GM12878 (cell line): ENCODE measurements around the gene ZBTB16.

Experiments used
- CBFB ChIP-seq: IDR thresholded peaks from 2 replicates; pipeline ENCODE4 v1.6.1; 2016; ENCODE audit warnings: antibody characterized with exemption, low read depth
- FOXK2 ChIP-seq: fragments of 450-650 bp; IDR thresholded peaks from 2 replicates; pipeline ENCODE4 v1.6.1; 2017; ENCODE audit warnings: mild to moderate bottlenecking, moderate library complexity
- POLR2A ChIP-seq: IDR thresholded peaks from 2 replicates; pipeline ENCODE4 v1.6.1; 2011; ENCODE audit warnings: low read depth, mild to moderate bottlenecking, low read length
- POLR2AphosphoS2 ChIP-seq: IDR thresholded peaks from 2 replicates; pipeline ENCODE4 v1.6.1; 2011; ENCODE audit warnings: low read depth, mild to moderate bottlenecking, low read length, improper control_type of control experiment, moderate library complexity
- RCOR1 ChIP-seq: conservative IDR thresholded peaks from 2 replicates; pipeline ENCODE4 v1.6.1; 2012; ENCODE audit warnings: low read depth, low read length, improper control_type of control experiment
- RUNX3 ChIP-seq: IDR thresholded peaks from 2 replicates; pipeline ENCODE4 v1.6.1; 2012; ENCODE audit warnings: low read length, inconsistent platforms
- SUPT20H ChIP-seq: IDR thresholded peaks from 2 replicates; pipeline ENCODE4 v1.6.1; 2011; ENCODE audit warnings: low read depth, mild to moderate bottlenecking, low read length, moderate library complexity, borderline replicate concordance; ENCODE audit not compliant: control insufficient read depth
- TAF1 ChIP-seq: IDR thresholded peaks from 2 replicates; pipeline ENCODE4 v1.6.1; 2011; ENCODE audit warnings: mild to moderate bottlenecking, low read depth, low read length, borderline replicate concordance
- TF ChIP-seq, protein P1 (sequence below): IDR thresholded peaks from 2 replicates; pipeline ENCODE4 v1.6.1; 2011; ENCODE audit warnings: borderline replicate concordance, low read depth, mild to moderate bottlenecking, moderate library complexity, low read length; ENCODE audit not compliant: insufficient read depth, poor library complexity, severe bottlenecking
- TF ChIP-seq, protein P2 (sequence below): fragments of 450-650 bp; IDR thresholded peaks from 2 replicates; pipeline ENCODE4 v1.6.1; 2018; ENCODE audit warnings: borderline replicate concordance, mild to moderate bottlenecking; ENCODE audit not compliant: partially characterized antibody
- TF ChIP-seq, protein P3 (sequence below): IDR thresholded peaks from 2 replicates; pipeline ENCODE4 v1.6.1; 2012; ENCODE audit warnings: low read length, inconsistent platforms
- TF ChIP-seq, protein P4 (sequence below), 3 experiments: IDR thresholded peaks in 2 of 3; conservative IDR thresholded peaks in 1 of 3; 2 replicates each; pipeline ENCODE4 v1.5.1; 2011; ENCODE audit warnings: low read depth in 3 of 3, low read length in 3 of 3, mild to moderate bottlenecking in 3 of 3, control low read depth in 2 of 3, moderate library complexity in 2 of 3, inconsistent platforms in 1 of 3, mixed read lengths in 1 of 3; ENCODE audit not compliant: control insufficient read depth in 2 of 3, insufficient read depth in 1 of 3; ENCODE audit errors: extremely low read depth in 1 of 3

DNA sequence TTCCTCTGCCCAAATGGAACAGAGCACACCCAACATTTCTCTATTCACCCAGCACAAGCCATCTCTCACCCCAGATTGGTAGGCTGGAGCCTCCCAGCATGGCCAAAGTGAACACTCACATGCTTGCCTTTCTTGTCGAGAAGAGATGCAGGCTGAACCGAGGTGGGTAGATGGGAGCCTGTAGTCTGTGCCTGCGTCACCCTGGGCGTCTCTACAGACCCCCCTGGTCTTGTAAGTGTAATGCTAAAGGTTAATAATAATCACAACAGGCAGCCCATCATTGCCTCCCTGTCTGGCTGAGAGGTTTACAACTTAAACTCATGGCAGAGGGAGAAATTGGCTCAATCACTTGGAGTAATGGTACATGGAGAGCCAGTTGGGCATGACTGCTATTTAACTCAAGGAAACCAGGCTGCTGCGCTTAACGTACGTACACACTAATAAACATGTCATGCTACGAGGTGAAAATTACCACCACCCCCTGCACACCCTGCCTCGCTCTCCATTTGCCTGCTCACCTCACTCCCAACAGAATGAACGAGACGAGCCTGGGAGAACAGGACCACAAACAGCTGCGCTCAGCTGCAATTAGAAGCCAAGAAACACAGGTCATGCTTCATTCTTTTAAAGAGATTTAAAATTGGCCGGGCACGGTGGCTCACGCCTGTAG lies 9.1 kb upstream of the ZBTB16 start:
- TF ChIP-seq RCOR1 (no peak), FOXK2 (no peak), CBFB (no peak), TAF1 (no peak), SUPT20H (no peak), POLR2A (no peak), RUNX3 (no peak), POLR2AphosphoS2 (no peak)
- TF ChIP-seq, protein P1, sequence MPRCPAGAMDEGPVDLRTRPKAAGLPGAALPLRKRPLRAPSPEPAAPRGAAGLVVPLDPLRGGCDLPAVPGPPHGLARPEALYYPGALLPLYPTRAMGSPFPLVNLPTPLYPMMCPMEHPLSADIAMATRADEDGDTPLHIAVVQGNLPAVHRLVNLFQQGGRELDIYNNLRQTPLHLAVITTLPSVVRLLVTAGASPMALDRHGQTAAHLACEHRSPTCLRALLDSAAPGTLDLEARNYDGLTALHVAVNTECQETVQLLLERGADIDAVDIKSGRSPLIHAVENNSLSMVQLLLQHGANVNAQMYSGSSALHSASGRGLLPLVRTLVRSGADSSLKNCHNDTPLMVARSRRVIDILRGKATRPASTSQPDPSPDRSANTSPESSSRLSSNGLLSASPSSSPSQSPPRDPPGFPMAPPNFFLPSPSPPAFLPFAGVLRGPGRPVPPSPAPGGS = no peak
- TF ChIP-seq, protein P2, sequence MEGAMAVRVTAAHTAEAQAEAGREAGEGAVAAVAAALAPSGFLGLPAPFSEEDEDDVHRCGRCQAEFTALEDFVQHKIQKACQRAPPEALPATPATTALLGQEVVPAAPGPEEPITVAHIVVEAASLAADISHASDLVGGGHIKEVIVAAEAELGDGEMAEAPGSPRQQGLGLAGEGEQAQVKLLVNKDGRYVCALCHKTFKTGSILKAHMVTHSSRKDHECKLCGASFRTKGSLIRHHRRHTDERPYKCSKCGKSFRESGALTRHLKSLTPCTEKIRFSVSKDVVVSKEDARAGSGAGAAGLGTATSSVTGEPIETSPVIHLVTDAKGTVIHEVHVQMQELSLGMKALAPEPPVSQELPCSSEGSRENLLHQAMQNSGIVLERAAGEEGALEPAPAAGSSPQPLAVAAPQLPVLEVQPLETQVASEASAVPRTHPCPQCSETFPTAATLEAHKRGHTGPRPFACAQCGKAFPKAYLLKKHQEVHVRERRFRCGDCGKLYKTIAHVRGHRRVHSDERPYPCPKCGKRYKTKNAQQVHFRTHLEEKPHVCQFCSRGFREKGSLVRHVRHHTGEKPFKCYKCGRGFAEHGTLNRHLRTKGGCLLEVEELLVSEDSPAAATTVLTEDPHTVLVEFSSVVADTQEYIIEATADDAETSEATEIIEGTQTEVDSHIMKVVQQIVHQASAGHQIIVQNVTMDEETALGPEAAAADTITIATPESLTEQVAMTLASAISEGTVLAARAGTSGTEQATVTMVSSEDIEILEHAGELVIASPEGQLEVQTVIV = no peak
- TF ChIP-seq, protein P3, sequence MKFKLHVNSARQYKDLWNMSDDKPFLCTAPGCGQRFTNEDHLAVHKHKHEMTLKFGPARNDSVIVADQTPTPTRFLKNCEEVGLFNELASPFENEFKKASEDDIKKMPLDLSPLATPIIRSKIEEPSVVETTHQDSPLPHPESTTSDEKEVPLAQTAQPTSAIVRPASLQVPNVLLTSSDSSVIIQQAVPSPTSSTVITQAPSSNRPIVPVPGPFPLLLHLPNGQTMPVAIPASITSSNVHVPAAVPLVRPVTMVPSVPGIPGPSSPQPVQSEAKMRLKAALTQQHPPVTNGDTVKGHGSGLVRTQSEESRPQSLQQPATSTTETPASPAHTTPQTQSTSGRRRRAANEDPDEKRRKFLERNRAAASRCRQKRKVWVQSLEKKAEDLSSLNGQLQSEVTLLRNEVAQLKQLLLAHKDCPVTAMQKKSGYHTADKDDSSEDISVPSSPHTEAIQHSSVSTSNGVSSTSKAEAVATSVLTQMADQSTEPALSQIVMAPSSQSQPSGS = no peak
- TF ChIP-seq, protein P4, sequence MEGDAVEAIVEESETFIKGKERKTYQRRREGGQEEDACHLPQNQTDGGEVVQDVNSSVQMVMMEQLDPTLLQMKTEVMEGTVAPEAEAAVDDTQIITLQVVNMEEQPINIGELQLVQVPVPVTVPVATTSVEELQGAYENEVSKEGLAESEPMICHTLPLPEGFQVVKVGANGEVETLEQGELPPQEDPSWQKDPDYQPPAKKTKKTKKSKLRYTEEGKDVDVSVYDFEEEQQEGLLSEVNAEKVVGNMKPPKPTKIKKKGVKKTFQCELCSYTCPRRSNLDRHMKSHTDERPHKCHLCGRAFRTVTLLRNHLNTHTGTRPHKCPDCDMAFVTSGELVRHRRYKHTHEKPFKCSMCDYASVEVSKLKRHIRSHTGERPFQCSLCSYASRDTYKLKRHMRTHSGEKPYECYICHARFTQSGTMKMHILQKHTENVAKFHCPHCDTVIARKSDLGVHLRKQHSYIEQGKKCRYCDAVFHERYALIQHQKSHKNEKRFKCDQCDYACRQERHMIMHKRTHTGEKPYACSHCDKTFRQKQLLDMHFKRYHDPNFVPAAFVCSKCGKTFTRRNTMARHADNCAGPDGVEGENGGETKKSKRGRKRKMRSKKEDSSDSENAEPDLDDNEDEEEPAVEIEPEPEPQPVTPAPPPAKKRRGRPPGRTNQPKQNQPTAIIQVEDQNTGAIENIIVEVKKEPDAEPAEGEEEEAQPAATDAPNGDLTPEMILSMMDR (IDR thresholded peaks at IDR 0.05 in 2 of 3, conservative IDR thresholded peaks at IDR 0.05 in 1 of 3; ENCODE audit: control insufficient read depth in 2 of 3, extremely low read depth in 1 of 3, insufficient read depth in 1 of 3, low read depth in 3 of 3, low read length in 3 of 3) = no peak
